Spleen (tissue), 7 donors: ENCODE data around the gene KSR1.
"Not testable (repeated sequence)": the region's sequence is repeated elsewhere in the genome, so short reads cannot be mapped to it uniquely, and the experiment has no call there.

Experiments
- POLR2A ChIP-seq, 3 donors: fragments of 450-650 bp; IDR thresholded peaks; one replicate each; pipeline ENCODE4 v1.5.1; 2017; ENCODE audit warnings: antibody characterized with exemption in 3 of 3, mild to moderate bottlenecking in 1 of 3
- POLR2AphosphoS5 ChIP-seq, 3 donors: sonication (generic); formaldehyde crosslinking; IDR thresholded peaks; one replicate each; pipeline ENCODE4 v1.5.1; 2017; ENCODE audit warnings: antibody characterized with exemption in 3 of 3
- TF ChIP-seq, protein P1 (sequence below), 11 experiments: fragments of 200-600 bp in 7 of 11; fragments of 450-650 bp in 4 of 11; sonication (generic) in 4 of 11; IDR thresholded peaks in 8 of 11; conservative IDR thresholded peaks in 3 of 11; 1 replicate in 7 of 11; 2 replicates in 4 of 11; pipeline versions ENCODE4 v1.4.0 to v1.8.0; 2016 to 2021; ENCODE audit warnings: antibody characterized with exemption in 11 of 11, inconsistent platforms in 4 of 11, mild to moderate bottlenecking in 1 of 11
- donor health status: DM: no; HTN: no; CAD: no; lungs with moderate emphysema.
- donor health status: DM: no; HTN: no; CAD: no.
- donor health status: DM: no; HTN: no; CAD: no.

DNA sequence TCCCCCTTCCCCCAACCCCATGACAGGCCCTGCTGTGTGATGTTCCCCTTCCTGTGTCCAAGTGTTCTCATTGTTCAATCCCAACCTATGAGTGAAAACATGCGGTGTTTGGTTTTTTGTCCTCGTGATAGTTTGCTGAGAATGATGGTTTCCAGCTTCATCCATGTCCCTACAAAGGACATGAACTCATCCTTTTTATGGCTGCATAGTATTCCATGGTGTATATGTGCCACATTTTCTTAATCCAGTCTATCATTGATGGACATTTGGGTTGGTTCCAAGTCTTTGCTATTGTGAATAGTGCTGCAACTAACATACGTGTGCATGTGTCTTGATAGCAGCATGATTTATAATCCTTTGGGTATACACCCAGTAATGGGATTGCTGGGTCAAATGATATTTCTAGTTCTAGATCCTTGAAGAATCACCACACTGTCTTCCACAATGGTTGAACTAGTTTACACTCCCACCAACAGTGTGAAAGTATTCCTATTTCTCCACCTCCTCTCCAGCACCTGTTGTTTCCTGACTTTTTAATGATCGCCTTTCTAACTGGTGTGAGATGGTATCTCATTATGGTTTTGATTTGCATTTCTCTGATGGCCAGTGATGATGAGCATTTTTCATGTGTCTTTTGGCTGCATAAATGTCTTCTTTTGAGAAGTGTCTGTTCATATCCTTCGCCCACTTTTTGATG lies 28.9 kb upstream of the KSR1 start:
- not testable (repeated sequence) for TF ChIP-seq POLR2AphosphoS5, POLR2A (IDR thresholded peaks at IDR 0.05)
- TF ChIP-seq, protein P1, sequence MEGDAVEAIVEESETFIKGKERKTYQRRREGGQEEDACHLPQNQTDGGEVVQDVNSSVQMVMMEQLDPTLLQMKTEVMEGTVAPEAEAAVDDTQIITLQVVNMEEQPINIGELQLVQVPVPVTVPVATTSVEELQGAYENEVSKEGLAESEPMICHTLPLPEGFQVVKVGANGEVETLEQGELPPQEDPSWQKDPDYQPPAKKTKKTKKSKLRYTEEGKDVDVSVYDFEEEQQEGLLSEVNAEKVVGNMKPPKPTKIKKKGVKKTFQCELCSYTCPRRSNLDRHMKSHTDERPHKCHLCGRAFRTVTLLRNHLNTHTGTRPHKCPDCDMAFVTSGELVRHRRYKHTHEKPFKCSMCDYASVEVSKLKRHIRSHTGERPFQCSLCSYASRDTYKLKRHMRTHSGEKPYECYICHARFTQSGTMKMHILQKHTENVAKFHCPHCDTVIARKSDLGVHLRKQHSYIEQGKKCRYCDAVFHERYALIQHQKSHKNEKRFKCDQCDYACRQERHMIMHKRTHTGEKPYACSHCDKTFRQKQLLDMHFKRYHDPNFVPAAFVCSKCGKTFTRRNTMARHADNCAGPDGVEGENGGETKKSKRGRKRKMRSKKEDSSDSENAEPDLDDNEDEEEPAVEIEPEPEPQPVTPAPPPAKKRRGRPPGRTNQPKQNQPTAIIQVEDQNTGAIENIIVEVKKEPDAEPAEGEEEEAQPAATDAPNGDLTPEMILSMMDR (IDR thresholded peaks at IDR 0.05 in 8 of 11, conservative IDR thresholded peaks at IDR 0.05 in 3 of 11) = not testable (repeated sequence)
